ENCODE results near the gene FGD4.
"Not testable (repeated sequence)": the region's sequence is repeated elsewhere in the genome, so short reads cannot be mapped to it uniquely, and the experiment has no call there.

The FGD4 gene

DNA sequence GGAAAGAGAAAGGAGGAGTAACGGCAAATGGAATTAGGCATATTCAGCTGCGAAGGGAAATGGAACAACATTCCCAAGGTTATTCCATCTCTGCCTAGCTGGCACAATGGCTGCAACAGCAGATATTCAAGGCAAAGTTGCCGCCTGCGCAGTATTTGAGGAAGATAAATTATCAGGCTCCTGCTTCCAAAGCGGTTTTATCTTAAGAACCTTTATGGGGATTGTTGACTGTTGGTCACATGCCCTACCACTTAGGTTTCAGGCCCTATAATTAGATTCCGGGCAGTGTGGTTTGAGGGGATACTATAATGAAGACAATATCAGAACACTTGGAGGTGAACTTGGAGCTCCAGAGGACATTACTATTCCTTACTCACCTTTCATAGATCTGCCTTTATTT is 99.7 kb downstream of the FGD4 start:
- no peak for DNase-seq

DNA sequence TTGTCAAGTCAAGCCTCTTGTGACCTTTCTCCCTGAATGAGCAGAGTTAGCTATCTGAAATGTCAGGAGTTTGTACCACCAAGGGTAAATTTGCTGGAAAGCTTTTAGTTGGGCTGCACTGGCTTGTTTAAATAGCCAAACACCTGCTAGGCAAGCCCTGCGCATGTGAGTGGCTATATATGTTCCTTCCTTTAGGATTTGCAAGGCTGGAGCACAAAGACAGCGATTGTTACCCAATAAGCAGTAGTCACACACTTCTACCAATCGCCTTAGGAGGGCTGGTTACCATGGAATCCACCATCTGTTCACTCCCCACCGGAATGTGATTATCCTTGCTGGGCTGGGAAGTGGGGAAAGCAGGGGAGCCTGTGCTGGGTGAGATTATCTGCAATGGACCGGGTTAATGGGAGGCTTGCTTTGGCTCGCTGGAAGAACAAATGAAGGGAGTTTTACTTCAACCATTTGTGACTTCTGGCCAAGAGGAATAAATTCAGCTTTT is 102.5 kb downstream of the FGD4 start:
- no peak for DNase-seq

DNA sequence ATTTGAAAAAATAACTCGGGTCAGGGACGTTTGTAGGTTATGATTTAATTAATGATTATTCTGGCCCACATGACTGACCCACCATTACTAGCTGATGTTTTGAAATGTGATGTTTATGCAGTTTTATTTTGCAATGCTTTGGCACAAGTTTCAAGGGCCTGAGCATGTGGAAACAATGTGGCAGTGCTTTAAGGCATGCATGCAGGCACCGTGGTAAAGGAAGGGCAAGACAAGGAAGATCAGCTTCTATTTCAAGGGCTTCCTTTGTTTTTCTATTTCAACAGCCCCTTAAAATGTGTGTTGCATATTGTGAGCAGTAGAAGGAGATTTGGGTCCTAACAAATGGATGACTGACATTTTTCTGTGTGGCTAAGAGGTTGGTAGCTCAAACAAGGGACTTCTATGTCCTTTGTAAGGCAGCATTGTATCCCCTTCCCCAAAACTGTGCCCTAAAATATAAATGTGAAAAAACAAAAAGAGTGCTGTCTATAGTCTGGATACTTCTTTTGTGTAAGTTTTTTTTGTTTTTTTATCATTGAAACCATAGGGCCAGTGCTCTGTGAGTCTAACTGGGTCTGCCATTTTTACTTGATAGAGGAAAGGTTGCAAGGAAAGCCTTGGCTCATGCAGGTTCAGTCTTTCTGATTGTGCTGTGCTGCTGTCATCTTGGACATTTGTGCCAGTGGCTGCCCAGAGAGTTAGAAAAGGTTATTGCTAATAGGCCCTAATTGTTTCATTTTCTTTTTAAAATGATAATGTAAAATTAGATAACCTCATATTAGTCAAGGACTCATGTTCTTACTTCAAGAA is 103.5 kb downstream of the FGD4 start:
- no peak for DNase-seq

DNA sequence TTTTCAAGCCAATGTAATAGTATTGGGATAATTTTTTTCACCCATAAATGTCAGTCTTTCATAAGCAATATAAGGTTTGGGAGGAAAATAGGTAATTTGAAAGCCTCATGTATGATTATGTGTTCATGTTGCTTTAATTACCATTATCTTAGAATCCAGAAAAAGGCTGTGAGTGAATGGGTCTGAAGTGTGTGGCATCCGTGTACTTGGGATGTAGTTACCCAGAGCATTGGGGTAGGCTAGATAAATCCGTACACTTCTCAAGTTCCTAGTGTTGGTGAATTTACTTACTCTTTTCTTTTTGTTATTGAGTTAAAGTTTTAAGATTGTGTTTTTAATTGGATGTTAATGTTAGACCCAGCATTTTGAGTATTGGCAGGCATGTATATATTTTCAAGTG is 104.4 kb downstream of the FGD4 start:
- no peak for DNase-seq

DNA sequence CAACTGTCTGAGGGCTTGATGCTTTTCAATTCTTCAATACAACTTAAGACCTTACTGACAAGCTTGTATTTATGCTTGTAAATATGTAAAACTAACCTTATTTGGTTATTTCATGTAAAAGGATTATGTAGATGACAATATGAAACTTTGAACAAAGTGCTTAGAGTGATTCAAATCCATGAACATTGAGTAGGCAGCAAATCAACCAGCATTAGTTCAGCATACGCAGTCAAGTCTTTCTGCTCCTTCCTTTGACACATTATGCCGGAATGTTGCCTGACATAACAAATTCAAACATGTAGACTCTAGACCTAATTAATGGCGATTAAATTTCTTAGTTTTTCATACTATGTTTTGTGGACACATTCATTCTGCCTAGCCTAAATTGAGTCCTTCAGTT is 105.2 kb downstream of the FGD4 start:
- no peak for DNase-seq

DNA sequence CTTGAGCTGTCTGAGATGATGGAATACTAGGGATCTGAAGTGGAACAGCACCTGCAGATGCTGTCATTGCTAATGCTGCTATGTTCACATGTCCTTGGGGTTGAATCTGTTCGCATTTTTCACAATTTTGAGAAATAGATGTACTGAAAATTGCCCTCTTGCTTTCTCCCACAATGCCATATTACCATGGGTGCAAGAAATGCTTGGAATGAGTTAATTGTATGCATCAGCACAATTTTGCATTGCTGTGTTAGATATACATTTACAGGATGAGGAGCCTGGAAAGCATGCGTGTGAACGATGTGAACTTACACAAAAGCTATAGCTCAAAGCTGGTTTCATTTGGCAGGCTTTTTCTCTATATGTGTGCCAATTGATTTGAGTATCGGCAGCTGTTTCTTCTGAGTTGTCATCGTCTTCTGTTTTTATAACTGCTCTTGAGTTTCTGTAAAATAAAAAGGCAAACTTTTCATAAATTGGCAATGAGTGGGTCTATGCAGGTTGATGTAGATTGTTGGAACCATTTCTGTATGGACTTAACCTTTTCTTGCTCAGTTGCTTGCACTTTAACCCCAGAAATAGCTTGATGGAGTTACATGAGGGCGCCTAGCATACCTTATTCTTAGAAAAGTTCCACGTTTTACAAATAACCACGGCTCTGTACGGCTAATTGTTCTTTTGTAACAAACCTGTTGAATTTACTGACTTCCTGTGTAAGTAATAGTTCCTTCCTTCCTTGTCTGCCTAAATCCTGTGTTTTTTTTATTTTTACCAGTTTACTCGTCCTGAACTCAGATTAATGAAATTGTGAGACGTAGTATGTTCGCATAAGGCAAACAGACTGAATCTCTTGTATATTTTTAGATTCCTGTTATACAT is 105.9 kb downstream of the FGD4 start:
- no peak for DNase-seq

DNA sequence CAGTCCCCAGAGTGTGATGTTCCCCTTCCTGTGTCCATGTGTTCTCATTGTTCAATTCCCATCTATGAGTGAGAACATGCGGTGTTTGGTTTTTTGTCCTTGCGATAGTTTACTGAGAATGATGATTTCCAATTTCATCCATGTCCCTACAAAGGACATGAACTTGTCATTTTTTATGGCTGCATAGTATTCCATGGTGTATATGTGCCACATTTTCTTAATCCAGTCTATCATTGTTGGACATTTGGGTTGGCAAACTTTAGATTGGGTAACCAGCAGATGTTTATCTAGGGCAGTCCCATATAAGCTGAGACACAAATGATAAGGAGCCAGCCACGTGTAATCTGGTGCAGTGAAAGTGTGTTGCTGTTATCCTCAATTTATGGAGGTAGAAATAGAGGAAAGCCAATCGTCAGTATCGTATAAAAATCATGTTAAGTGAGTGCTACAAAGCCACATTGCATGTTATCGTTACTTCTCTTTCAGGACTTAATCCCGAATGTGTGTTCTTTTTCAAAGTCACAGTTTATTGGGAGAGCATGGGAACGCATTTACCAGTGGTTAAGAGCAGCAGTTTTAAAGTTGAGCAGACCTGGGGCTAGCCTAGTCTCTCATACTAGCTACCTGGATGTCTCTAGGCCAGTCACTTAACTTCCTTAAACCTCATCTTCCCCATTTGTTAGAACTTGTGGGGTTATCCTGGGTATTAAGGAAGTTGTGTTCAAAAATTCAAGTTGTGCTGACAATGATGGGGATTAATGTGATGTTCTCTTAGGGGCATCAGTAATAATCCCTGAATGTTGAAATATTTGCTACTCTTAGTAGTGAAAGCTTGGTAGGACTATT is 108.0 kb downstream of the FGD4 start:
- DNase-seq: not testable (repeated sequence)

DNA sequence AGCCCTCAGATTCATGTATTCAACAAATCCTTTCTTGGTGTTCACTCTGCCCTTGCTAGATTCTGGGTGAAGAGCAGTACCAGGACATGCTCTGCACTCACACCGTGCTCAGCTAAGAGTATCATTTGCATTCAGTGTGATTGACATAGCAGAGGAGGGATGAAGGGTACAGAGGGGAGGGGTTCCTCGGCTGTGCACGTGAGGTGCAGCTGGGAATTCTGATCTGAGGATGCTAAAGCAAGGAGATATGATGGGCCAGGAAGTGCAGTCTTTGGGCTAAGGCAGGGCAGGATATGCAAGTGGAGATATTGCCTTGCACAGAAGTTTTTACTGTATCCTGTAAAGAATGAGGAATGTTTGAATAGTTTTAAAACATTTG is 108.6 kb downstream of the FGD4 start:
- DNase-seq: no peak

DNA sequence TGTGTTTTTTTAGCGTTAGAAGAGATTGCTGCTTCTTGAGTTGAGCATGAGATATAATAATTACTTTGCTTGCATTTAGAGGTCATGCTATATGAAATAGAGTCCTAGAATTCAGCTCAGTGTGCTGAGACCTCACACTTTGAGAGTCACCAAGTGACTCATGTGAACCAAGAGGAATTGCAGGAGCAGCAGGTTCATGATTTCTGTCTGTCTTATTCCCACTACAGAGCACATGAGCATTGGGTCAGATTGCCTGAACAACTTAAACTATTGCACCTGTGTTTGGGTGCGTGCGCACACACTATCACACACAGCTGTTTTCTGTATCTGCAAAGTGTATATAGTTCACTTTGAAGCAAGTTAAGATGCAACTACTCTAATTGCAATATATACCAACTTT is 109.3 kb downstream of the FGD4 start:
- no peak for DNase-seq

DNA sequence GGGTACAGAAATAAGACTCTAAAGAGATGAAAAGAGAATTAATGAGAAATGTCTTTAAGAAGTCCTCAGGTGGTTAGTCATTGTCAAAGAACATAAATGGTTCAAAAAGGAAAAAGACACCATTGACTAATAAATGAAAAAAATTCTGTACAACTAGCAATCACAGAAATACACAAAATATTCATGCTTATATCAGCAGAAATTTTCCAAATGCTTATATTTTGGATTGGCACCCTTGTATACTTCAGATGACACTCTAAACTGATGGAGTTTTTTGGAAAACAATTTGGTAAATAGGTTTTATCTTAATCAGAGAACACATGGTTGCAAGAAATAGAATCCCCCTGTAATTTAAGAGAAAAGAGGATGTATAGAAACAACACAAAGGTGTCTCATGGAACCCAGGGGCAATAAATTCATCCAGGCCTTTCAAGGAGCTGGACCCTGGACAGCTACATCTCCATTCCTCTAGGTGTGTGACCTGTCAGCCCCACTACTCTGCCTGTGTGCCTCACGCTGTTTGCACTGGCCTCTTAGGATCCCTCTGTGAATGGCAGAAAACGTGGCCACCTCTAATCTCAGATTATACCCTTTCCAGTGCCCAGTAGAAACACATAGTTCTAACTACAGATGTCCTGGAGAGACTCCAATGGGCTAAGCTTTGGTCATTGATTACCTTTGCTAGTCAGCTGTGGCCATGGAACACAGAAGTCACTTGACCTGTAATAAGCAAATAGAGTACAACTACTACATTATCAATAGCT is 110.2 kb downstream of the FGD4 start:
- no peak for DNase-seq

DNA sequence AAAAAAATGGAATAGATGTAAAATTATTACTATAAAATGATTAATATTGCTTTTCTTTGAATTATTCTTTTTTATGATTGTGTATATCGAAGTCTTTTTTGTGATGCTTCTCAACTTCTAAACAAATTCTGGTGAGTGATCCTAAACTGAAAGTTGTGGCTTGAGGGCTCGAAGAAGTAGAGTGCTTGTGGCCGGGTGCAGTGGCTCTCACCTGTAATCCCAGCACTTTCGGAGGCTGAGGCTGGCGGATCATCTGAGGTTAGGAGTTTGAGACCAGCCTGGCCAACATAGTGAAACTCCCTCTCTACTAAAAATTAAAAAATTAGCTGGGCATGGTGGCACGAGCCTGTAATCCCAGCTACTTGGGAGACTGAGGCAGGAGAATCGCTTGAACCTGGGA is 112.6 kb downstream of the FGD4 start:
- DNase-seq: not testable (repeated sequence)

DNA sequence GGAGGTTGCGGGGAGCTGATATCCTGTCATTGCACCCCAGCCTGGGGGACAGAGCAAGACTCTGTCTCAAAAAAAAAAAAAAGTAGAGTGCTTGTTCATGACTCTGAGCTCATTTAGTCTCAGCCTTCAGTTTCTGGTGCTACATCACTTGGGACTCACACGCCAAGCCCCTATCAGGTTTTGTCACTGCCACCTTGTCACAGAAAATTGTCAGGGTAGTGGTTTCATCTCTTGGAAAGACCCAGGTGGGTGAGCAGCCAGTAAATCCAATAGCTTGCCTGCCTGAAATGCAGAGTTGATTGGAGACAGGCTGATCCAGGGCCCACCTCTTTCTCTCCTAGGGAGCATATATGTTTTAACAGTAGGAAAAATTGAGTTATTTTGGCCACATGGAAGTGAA is 113.0 kb downstream of the FGD4 start:
- no peak for DNase-seq

DNA sequence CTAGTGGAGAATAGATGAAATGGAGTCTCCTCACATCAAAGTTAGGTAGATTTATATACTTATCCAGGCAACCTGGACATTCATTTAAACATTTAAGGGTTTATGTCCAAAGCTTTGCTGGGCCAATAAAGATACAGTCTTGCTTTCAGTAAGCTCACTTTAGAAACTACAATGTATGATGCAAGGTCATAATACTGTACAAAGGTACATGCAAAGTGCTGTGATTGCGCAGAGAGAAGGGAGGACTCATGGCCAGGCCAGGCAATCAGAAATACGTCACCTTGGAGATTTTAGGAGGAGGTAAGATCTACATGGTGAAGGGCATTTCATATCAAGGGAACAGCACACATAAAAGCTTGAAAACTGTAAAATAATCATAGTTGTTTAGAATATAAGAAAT is 113.6 kb downstream of the FGD4 start:
- DNase-seq: no peak

DNA sequence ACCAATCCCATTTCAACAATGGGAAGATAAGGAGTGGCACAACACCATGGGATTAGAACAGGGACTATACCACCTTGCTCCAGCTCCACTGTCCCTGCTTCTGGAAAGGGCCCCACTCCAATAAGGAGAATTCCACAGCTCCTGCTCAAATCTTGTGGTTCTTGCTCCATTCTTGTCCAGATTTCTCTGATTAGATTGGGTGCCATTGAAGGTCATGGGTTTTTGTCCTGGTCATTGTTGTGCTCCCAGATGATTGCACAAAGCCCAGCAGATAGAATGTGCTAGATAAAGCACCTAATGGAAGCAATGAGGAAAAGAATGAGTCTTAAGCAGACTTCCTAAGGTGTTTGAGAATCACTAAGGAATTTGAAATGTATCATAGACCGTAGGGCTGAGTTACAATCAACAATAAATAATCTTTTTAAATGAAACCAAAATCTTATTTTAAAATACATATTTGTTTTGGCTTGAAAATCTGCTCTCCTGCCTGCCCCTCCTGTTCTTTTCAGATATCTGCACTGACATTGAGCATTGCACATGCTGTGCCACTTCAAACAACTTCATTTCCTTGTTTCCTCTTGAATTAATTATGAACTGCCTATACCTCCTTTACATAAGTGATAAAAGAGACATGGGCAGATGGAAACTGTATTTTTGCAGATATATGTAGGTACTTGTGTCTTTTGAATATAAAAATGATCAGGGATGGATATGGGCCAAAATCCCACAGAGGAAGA is 115.9 kb downstream of the FGD4 start:
- DNase-seq: no peak

DNA sequence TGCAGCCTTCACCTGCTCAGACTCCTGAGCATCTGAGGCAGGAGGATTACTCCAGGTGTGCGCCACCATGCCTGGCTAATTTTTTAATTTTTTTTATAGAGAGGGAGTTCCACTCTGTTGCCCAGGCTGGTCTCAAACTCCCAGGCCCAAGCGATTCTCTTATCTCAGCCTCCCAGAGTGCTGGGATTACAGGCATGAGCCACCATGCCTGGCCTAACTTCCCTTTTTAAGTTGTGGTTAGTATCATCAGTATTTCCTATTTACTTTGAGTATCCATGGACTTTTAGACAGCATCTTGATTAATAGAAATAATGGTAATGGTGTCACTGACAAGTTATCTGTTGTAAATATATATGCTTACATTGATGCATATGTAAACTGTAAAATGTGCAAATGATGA is 116.9 kb downstream of the FGD4 start:
- no peak for DNase-seq

DNA sequence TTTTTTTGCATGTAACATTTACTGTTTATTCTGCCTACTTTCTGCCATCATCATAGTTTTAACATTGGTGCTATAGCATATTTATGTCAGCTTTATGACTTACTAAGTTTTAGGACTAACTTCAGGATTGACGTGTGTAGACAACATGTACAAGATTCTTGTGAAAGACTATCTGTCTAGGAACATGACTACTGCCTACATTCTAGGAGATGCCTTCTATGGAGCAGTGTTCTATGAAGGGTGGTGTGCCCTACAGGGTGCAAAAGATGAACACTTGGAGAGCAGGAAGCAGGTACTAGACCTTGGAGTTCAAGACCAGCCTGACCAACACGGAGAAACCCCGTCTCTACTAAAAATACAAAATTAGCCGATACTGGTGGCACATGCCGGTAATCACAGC is 118.6 kb downstream of the FGD4 start:
- DNase-seq: no peak

DNA sequence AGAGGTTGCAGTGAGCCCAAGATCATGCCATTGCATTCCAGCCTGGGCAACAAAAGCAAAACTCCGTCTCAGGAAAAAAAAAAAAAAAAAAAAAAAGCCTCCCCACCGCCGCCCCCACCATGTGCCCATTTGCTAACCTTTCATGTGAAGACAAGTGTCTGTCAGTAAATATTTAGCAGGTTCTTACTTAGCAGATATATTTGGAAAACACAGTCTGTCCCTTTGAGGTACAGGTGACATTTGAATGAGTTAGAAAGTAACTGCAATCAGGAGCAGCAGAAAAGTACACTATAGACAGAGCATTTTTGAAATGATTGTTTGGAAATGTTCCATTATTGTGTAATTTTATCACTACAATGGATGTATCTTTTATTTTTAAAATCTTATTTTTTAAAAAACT is 119.7 kb downstream of the FGD4 start:
- no peak for DNase-seq

DNA sequence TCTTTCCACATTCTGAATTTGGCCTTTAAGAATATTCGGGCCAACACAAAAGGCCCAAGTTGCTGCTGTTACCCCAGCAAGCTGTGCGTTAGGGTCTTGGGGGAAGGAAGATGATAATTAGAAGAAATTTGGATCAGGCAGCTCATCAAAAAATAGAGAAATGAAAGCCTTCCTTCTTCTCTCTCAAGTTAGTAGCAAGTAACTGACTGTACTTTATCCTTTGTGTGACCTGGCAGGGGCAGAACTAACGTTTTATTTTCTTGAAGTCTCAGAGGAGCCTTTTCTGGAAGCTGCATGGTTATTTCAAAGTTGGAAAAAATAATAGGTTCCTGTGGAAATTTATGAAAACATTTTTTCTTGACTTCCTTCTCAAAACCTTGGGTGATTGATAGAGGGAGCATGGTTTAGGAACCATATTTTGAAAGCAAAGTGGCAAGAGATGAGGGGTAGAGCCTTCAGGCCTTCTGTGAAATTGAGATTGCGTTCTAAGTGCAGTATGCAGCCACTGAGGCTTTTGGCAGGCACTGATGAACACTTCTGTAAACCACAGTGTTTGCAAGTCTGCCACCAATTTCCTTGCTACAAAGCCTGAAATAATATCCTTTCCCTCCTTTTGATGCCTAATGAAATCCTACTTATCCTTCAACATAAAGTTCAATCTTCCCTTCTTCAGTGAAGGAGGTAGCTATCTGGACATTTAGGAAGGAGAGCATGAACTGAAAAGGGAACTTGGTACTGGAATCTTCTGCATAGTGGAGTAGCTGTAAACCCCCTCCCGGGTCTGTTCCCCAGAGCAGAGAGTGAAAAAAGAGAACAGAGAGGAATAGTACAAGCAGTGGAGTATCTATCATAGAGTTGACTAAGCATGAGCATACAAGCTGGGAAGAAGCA is 123.2 kb downstream of the FGD4 start:
- DNase-seq: no peak

DNA sequence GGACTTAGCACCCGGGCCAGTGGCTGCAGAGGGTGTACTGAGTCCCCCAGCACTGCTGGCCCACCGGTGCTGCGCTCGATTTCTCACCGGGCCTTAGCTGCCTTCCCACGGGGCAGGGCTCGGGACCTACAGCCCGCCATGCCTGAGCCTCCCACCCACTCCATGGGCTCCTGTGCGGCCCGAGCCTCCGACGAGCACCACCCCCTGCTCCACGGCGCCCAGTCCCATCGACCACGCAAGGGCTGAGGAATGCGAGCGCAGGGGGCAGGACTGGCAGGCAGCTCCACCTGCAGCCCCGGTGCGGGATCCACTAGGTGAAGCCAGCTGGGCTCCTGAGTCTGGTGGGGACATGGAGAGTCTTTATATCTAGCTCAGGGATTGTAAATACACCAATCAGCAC is 126.4 kb downstream of the FGD4 start:
- DNase-seq: not testable (repeated sequence)

DNA sequence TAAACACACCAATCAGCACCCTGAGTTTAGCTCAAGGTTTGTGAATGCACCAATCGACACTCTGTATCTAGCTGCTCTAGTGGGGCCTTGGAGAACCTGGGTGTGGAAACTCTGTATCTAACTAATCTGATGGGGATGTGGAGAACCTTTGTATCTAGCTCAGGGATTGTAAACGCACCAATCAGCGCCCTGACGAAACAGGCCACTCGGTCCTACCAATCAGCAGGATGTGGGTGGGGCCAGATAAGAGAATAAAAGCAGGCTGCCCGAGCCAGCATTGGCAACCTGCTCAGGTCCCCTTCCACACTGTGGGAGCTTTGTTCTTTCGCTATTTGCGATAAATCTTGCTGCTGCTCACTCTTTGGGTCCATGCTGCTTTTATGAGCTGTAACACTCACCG is 127.0 kb downstream of the FGD4 start:
- DNase-seq: not testable (repeated sequence)

DNA sequence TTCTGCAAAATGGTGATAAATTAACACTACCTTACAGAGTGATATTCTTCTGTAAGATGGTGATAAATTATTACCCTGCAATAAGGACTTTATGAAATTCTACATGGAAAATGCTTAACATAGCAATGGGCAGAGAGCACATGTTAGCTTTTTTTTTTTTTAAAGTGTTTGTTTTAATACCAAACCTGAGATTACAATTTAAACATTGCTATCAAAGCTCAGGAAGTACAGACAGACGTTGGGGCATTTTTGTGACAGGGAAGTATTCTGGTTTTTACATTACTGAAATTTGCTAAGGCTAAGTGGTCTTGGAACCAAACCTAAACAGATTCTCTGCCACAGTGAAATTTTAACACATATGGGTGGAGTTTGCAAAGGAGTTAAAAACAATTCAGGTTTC is 133.1 kb downstream of the FGD4 start:
- no peak for DNase-seq

All from activated effector memory CD4-positive, alpha-beta T cell treated with anti-CD3 and anti-CD28 coated beads, Interleukin-2, amount 50 U/mL, for 16 hours (primary cell).